A673 (cell line): ENCODE measurements around the gene TEX101.

Source experiments
- CTCF ChIP-seq: fragments of 300-800, 200-600 bp; sonication (generic); conservative IDR thresholded peaks from 2 replicates; pipeline ENCODE4 v1.5.1; 2017; ENCODE audit warnings: low read depth, mild to moderate bottlenecking, antibody characterized with exemption, low read length, moderate library complexity, mixed read lengths
- EZH2 ChIP-seq: fragments of 200-600 bp; sonication (generic); IDR thresholded peaks from 2 replicates; pipeline ENCODE4 v1.6.1; 2017; ENCODE audit warnings: borderline replicate concordance, low read depth, mild to moderate bottlenecking, mixed read lengths, antibody characterized with exemption, low read length; ENCODE audit not compliant: poor library complexity, severe bottlenecking

DNA sequence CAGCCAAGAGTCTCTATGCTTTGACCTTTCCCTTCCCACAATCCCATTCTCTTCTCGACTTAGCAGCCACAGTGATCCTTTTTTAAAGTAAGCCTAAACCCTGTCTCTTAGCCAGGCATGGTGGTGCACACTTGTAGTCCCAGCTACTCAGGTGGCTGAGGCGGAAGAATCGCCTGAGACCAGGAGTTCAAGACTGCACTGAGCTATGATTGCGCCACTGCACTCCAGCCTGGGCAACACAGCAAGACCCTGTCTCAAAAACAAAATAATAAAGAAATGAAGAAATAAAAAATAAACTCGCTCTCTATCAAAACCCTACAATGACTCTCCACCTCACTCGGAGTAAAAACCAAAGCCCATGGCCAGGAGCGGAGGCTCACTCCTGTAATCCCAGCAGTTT, 14.7 kb downstream of the TEX101 start:
- no peak for TF ChIP-seq CTCF
- no peak for TF ChIP-seq EZH2
